OCI-LY7 (cell line): ENCODE data around the gene HPCA. TPM values are rescaled to one million over a fixed set of nuclear protein-coding genes. Genes with fewer than 3 reads are reported as not detected.

Source experiments
- BruUV-seq: library from RNA; stranded (reverse); fragments of 400-500 nt; replicated peaks from 2 replicates; lab custom pipeline; 2021; lab: Mats Ljungman, UMichigan
- CTCF ChIA-PET: fragments of 300-600 bp; sonication (Branson Sonifier 250); formaldehyde crosslinking; loops from one replicate; lab custom pipeline; 2022; ENCODE audit warnings: antibody characterized with exemption; ENCODE audit not compliant: unreplicated experiment; lab: Charles Lee
- POLR2A ChIA-PET: fragments of 300-600 bp; sonication (Branson Sonifier 250); formaldehyde crosslinking; loops from one replicate; lab custom pipeline; 2022; ENCODE audit warnings: antibody characterized with exemption; lab: Charles Lee
- DNase-seq: peaks from one replicate; pipeline ENCODE4 v3.0.0-alpha.2; 2015; ENCODE audit warnings: low spot score
- H2AFZ ChIP-seq: fragments of 200-600 bp; sonication (generic), shearing (Covaris generic); 2 replicates; pipeline ENCODE4 v1.6.1; 2014; ENCODE audit warnings: mild to moderate bottlenecking, antibody characterized with exemption, low read length, moderate library complexity
- H3K27ac ChIP-seq: fragments of 200-600 bp; sonication (generic); 2 replicates; pipeline ENCODE4 v1.5.1; 2014; ENCODE audit warnings: mixed run types, low read depth, mild to moderate bottlenecking, moderate library complexity, low read length, inconsistent platforms; ENCODE audit not compliant: poor library complexity, severe bottlenecking
- H3K36me3 ChIP-seq: fragments of 200-600 bp; sonication (generic); 2 replicates; pipeline ENCODE4 v1.6.1; 2014; ENCODE audit warnings: mild to moderate bottlenecking, antibody characterized with exemption, low read length, moderate library complexity, mixed read lengths; ENCODE audit not compliant: insufficient read depth
- H3K4me1 ChIP-seq: fragments of 200-600 bp; sonication (generic); 2 replicates; pipeline ENCODE4 v1.5.1; 2014; ENCODE audit warnings: mild to moderate bottlenecking, low read length; ENCODE audit not compliant: insufficient read depth, poor library complexity, severe bottlenecking
- H3K4me2 ChIP-seq: fragments of 200-600 bp; sonication (generic); 2 replicates; pipeline ENCODE4 v1.6.1; 2014; ENCODE audit warnings: mild to moderate bottlenecking, low read length
- H3K4me3 ChIP-seq: fragments of 200-600 bp; sonication (generic); 2 replicates; pipeline ENCODE4 v1.5.1; 2014; ENCODE audit warnings: mild to moderate bottlenecking, low read depth, low read length; ENCODE audit not compliant: poor library complexity, severe bottlenecking
- H3K79me2 ChIP-seq: fragments of 200-600 bp; sonication (generic); 2 replicates; pipeline ENCODE4 v1.6.1; 2016; ENCODE audit warnings: low read depth, mild to moderate bottlenecking, low read length, moderate library complexity, mixed read lengths; ENCODE audit not compliant: insufficient read depth
- H3K9me2 ChIP-seq: fragments of 200-600 bp; sonication (generic); 2 replicates; pipeline ENCODE4 v1.6.1; 2016; ENCODE audit warnings: mild to moderate bottlenecking, low read length, mixed read lengths; ENCODE audit not compliant: insufficient read depth
- H3K9me3 ChIP-seq: fragments of 200-600 bp; sonication (generic); 2 replicates; pipeline ENCODE4 v1.6.1; 2014; ENCODE audit warnings: mild to moderate bottlenecking, mixed run types, low read length, mixed read lengths
- H4K20me1 ChIP-seq: fragments of 200-600 bp; sonication (generic); 2 replicates; pipeline ENCODE4 v1.6.1; 2014; ENCODE audit warnings: mild to moderate bottlenecking, antibody characterized with exemption, low read length, moderate library complexity, mixed read lengths; ENCODE audit not compliant: insufficient read depth
- CTCF ChIP-seq: fragments of 200-600 bp; sonication (generic); conservative IDR thresholded peaks from 2 replicates; pipeline ENCODE4 v1.5.1; 2014; ENCODE audit warnings: mild to moderate bottlenecking, antibody characterized with exemption, low read length, moderate library complexity, mixed read lengths
- EZH2phosphoT487 ChIP-seq: fragments of 200-600 bp; sonication (generic); IDR thresholded peaks from 2 replicates; pipeline ENCODE4 v1.6.1; 2018; ENCODE audit warnings: low read depth, borderline replicate concordance, mild to moderate bottlenecking, mixed run types, antibody characterized with exemption, low read length, moderate library complexity, mixed read lengths
- intact Hi-C: fragments of 100-400 bp; cut with micrococcal nuclease; formaldehyde crosslinking; loops from one replicate; pipeline ENCODE4 v1.10.0; 2022; ENCODE audit not compliant: unreplicated experiment
- total RNA-seq, 2 experiments: library from RNA; depleted of rRNA in 1 of 2; stranded (reverse); fragments of >200 nt in 1 of 2; shearing (Covaris generic) in 1 of 2; gene quantifications; 2 replicates each; pipeline ENCODE4 v1.2.3, GENCODE V29; 2014 to 2022

The HPCA gene
- total RNA-seq, 2 experiments from 2014 or later = 0.36 to 3.3 TPM

- H3K9me3 ChIP-seq = no peaks in the 10 kb centered on the region
- H3K27ac ChIP-seq = no peak overlapping the region
- H3K4me2 ChIP-seq = no peak overlapping the region
- H3K36me3 ChIP-seq = peaks cover 11% of the 10 kb centered on the region
- no peaks in the 10 kb centered on the region for H4K20me1 ChIP-seq
- no peak for DNase-seq
- H3K4me1 ChIP-seq = peaks cover 19% of the 10 kb centered on the region
- BruUV-seq = no TSS peak
- ChIA-PET CTCF (no interaction called here), POLR2A (no interaction called here)
- no peak overlapping the region for H3K4me3 ChIP-seq
- TF ChIP-seq EZH2phosphoT487 (no peak), CTCF (no peak)
- no peaks in the 10 kb centered on the region for H3K79me2 ChIP-seq
- no peak overlapping the region for H2AFZ ChIP-seq
- no peaks in the 10 kb centered on the region for H3K9me2 ChIP-seq
- intact Hi-C loops = no loop called here
Measured at GRCh38 chr1:32867671-32868070, 18.6 kb upstream of the HPCA start.

DNA sequence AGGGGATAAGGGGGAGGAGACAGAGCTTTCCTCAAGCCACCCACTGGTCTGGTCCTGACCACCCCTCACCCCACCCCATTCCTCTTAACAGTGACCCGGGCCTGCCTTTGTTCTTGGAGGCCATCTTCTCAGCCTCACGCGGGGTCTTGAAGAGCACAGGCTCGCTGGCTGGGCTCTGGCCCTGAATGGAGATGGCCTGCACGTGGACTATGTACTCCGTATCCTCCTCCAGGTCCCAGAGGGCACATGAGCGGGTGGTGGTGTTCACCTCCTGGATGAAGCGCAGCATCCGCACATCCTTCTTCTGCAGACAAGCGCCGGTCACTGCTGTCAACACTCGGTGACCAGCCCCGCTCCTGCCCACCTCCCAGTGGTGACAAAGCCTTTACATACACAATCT is 18.2 kb upstream of the HPCA start:
- ChIA-PET CTCF (no interaction called here), POLR2A (no interaction called here)
- Histone ChIP-seq H3K9me3 (no peaks in the 10 kb centered on the region), H2AFZ (no peak overlapping the region), H3K4me3 (no peak overlapping the region), H3K4me2 (no peak overlapping the region), H3K27ac (no peak overlapping the region), H3K9me2 (no peaks in the 10 kb centered on the region), H3K79me2 (no peaks in the 10 kb centered on the region), H3K36me3 (peaks cover 7% of the 10 kb centered on the region), H3K4me1 (peaks cover 23% of the 10 kb centered on the region), H4K20me1 (no peaks in the 10 kb centered on the region)
- BruUV-seq = no TSS peak
- intact Hi-C loops = no loop called here
- TF ChIP-seq CTCF (no peak), EZH2phosphoT487 (no peak)
- no peak for DNase-seq

- BruUV-seq = no TSS peak
- intact Hi-C loops = no loop called here
- H3K36me3 ChIP-seq = no peaks in the 10 kb centered on the region
Measured at GRCh38 chr1:32868806-32869455, 17.4 kb upstream of the HPCA start.

More at GRCh38 chr1:32868806-32869455, 17.4 kb upstream of the HPCA start:
- H3K27ac ChIP-seq = no peak overlapping the region
- ChIA-PET POLR2A (no interaction called here), CTCF (interaction anchor here (0.6 kb wide), 1 partner anchor 427 kb away, joined by 3 read pairs; no protein-coding TSS in a partner anchor)
- no peaks in the 10 kb centered on the region for H3K9me2 ChIP-seq
- no peaks in the 10 kb centered on the region for H3K9me3 ChIP-seq
- no peaks in the 10 kb centered on the region for H3K79me2 ChIP-seq
- no peak overlapping the region for H2AFZ ChIP-seq
- TF ChIP-seq EZH2phosphoT487 = no peak
- no peak for TF ChIP-seq CTCF
- H4K20me1 ChIP-seq = no peaks in the 10 kb centered on the region
- no peak overlapping the region for H3K4me3 ChIP-seq
- H3K4me2 ChIP-seq = no peak overlapping the region
- DNase-seq = no peak
- peaks cover 25% of the 10 kb centered on the region for H3K4me1 ChIP-seq
